ENCODE results near the gene OR2Z1.
"Not testable (repeated sequence)": the region's sequence is repeated elsewhere in the genome, so short reads cannot be mapped to it uniquely, and the experiment has no call there.

The OR2Z1 gene

DNA sequence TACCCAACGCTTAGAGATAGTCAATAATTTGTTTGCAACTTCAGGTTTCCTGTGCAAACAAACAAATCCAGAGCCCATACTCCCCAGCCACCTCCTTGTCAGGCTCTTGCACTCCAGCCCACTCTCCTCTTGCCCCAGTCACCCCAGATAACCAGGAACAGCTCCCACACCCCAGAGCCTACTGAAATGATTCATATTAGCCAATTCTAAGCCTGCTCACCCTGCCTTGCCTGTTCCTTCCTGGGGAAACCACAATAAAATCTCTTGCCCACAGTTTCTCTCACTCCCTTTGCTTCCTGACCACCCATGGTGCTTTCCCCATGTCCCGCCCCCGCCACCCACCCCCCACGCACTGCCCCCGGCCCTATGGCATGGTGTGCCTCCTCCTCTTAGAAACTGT is 19.1 kb upstream of the OR2Z1 start:
- no peak for DNase-seq

DNA sequence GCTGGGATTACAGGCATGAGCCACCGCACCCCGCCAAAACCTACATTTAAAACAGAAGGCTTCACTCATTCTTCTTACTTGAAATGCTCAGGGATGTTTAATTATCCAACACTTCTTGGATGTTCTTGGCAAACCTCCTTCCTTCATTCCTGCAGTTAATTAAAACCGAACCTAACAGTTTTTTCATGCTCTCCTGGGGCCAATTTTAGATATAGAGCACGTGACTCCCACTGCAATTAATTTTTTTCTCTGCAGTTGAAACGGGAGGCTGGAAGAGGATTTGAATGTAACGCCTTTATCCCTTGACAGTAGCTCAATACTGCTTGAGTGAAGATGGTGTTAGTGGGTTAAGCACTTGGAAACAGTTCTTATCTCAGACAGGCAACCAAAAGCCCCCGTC is 18.2 kb upstream of the OR2Z1 start:
- DNase-seq = no peak

DNA sequence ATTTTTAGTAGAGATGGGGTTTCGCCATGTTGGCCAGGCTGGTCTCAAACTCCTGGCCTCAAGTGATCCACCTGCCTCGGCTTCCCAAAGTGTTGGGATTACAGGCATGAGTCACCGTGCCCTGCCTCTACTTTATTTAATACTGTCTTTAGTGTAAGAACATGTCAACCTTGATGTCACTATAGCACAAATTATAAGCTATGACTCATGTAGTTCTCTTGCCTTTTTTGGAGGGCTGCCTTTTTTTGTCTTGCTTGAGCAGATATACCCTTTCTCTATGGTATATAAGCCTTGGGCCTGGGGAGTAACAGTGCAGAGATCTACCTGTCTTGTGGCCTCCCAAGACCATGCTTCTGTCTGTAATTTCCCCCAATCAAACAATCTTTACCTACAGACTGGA is 16.1 kb upstream of the OR2Z1 start:
- not testable (repeated sequence) for DNase-seq

DNA sequence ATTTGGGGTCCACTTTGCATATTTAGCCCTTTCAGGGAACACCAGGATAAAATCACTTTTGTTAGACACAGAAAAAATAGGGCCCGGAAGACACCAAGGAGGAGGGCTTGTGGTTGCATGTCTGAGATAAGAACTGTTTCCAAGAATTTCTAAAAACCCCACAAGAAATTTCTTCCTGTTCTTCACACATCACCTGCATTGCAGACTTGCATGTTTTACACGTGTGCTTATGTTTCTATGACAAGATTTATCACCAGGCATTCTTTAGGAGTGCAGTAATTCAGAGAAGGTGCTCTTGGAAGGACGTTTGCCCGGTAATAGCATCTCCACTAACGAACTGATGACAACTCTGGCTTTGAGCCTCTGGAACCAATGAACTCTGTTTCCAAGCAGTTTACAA is 15.7 kb upstream of the OR2Z1 start:
- no peak for DNase-seq

DNA sequence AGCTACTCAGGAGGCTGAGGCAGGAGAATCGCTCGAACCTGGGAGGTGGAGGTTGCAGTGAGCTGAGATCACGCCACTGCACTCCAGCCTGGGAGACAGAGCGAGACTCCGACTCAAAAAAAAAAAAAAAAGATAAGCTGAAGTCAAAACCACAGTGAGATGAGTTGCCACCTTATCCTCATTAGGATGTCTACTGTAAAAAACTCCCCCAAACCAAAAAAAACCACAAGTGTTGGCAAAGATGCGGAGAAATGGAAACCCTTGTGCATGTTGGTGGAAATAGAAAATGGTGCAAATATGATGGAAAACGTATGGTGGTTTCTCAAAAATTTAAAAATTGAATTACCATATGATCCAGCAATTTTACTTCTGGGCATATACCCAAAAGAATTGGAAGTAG is 11.1 kb upstream of the OR2Z1 start:
- not testable (repeated sequence) for DNase-seq

DNA sequence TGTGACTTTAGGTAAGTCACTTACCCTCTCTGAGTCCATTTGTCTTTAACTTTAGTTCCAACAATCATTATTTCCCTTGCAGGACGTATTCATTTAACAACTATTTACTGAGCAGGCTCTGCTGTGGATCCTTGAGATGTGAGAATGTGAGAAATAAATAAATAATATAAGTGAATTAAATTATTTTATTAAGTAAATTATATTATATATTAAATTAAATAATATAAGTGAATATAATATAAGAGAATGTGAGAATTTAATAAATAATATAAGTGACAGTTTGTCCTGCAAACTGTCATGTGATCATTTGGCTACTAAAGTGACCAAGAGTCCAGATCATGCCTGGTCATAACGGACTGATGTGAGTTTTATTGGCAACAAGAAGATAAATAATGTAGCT is 598 bp downstream of the OR2Z1 start:
- DNase-seq = no peak

DNA sequence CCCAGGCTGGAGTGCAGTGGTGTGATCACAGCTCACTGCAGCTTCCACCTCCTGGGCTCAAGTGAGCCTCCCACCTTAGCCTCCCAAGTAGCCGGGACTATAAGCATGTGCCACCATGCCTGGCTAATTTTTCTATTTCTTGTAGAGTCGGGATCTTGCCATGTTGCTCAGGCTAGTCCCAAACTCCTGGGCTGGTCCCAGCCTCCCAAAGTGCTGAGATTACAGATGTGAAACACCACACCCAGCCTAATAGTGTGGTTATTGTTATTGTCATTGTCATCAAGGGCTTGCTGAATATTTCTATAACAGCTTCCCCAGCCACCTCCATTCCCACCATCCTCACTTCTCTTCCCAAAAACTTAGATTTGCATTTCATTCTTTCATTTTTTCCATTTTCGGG is 2.8 kb downstream of the OR2Z1 start:
- DNase-seq = no peak

DNA sequence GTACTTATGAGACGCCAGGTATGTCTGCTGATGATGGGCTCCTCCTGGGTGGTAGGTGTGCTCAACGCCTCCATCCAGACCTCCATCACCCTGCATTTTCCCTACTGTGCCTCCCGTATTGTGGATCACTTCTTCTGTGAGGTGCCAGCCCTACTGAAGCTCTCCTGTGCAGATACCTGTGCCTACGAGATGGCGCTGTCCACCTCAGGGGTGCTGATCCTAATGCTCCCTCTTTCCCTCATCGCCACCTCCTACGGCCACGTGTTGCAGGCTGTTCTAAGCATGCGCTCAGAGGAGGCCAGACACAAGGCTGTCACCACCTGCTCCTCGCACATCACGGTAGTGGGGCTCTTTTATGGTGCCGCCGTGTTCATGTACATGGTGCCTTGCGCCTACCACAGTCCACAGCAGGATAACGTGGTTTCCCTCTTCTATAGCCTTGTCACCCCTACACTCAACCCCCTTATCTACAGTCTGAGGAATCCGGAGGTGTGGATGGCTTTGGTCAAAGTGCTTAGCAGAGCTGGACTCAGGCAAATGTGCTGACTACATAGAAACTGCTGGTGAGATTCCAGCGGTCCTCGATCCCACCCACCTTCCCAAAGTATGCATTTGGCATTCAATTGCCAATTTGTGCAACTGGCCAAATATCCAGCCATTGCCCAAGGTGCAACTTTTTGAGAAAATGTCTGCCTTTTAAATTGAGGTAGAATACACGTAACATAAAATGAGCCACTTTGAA is 10.2 kb downstream of the OR2Z1 start:
- no peak for DNase-seq

DNA sequence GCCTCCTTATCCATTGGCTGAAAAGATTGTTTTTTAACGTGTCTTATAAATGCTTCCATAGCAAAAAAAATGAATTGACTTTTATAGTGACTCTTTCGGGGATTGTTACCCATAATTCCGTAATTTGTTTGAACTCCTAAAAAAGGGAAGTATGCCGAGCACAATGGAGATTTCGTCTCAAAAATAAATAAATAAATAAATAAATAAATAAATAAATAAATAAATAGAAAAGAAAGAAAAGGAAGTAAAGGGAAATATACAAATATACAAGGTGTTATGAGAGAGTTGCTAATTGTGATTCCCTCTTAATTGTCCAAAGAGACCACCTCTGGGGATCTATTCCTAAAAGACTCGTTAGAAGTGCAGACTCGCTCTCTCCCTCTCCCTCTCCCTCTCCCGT is 16.9 kb downstream of the OR2Z1 start:
- DNase-seq = no peak

DNA sequence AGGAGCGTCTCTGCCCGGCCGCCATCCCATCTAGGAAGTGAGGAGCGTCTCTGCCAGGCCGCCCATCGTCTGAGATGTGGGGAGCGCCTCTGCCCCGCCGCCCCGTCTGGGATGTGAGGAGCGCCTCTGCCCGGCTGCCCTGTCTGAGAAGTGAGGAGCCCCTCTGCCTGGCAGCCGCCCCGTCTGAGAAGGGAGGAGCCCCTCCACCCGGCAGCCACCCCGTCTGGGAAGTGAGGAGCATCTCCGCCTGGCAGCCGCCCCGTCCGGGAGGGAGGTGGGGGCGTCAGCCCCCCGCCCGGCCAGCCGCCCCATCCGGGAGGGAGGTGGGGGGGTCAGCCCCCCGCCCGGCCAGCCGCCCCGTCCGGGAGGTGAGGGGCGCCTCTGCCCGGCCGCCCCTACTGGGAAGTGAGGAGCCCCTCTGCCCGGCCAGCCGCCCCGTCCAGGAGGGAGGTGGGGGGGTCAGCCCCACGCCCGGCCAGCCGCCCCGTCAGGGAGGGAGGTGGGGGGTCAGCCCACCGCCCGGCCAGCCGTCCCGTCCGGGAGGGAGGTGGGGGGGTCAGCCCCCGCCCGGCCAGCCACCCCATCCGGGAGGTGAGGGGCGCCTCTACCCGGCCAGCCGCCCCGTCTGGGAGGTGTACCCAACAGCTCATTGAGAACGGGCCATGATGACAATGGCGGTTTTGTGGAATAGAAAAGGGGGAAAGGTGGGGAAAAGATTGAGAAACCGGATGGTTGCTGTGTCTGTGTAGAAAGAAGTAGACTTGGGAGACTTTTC is 18.0 kb downstream of the OR2Z1 start:
- DNase-seq = not testable (repeated sequence)

DNA sequence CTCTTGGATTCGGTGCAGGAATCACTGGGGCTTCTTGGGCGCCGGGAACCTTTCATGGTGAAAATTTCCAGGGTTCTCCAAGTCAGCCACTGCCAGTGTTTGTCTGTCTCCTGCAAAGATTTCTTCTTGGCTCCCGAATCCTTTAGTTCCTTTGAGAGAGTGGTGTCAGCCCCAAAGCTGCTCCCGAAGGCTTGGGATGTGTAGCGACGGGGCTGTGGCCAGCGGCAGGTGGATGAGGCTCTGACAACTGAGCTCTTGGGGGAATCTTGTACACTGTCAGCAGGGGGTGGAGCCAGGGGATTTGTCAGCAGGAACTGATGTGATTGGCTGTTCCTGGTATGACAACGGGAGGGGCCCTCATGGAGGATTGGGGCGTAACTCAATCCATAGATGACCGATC is 45.8 kb downstream of the OR2Z1 start:
- DNase-seq = not testable (repeated sequence)

DNA sequence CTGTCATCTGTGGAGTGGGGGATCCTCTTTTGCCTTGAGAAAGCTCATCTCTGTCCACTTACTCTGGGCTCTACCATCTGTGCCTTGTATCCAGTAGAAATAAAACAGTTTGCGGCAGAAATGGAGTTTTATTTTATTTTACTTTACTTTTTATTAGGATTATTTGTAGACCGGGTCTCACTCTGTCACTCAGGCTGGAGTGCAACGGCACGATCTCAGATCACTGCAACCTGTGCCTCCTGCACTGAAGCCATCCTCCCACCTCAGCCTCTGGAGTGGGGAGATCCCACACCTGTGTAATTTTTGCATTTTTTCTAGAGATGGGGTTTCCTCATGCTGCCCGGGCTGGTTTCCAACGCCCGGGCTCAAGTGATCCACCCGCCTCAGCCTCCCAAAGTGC is 47.8 kb downstream of the OR2Z1 start:
- DNase-seq = not testable (repeated sequence)

DNA sequence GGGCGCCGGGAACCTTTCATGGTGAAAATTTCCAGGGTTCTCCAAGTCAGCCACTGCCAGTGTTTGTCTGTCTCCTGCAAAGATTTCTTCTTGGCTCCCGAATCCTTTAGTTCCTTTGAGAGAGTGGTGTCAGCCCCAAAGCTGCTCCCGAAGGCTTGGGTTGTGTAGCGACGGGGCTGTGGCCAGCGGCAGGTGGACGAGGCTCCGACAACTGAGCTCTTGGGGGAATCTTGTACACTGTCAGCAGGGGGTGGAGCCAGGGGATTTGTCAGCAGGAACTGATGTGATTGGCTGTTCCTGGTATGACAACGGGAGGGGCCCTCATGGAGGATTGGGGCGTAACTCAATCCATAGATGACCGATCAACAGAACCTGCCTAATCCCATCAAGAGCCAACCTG is 52.2 kb downstream of the OR2Z1 start:
- not testable (repeated sequence) for DNase-seq
